GM20431 (cell line): Measurements from ENCODE around the gene GAGE1.
"Not testable (repeated sequence)": the region's sequence is repeated elsewhere in the genome, so short reads cannot be mapped to it uniquely, and the experiment has no call there.

ENCODE experiments used
- in situ Hi-C: fragments of 300-500 bp; cut with MseI, MboI; formaldehyde crosslinking; loops from one replicate; pipeline ENCODE4 v1.15.0; 2020; ENCODE audit warnings: low sequenced_read_pairs; ENCODE audit not compliant: unreplicated experiment

GAGE1 gene, protein sequence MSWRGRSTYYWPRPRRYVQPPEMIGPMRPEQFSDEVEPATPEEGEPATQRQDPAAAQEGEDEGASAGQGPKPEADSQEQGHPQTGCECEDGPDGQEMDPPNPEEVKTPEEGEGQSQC

GRCh38 chrX:49598720-49599119 lies at the start of gene GAGE1:
GAGE1 (plus strand) TSS chrX:49599020; CDS start chrX:49600175, 1,155 bp downstream.
- in situ Hi-C loops: not testable (repeated sequence)

DNA sequence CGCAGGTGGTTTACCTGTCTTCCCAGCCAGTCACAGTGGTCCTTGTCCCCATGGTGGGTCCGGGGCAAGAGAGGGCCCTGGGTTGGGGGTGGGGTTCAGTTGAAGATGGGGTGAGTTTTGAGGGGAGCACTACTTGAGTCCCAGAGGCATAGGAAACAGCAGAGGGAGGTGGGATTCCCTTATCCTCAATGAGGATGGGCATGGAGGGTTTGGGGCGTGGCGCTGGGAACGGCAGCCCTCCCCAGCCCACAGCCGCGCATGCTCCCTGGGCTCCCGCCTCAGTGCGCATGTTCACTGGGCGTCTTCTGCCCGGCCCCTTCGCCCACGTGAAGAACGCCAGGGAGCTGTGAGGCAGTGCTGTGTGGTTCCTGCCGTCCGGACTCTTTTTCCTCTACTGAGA lies 47.8 kb upstream of the GAGE1 start, which contains the start of gene GAGE12E:
Gene GAGE12E, plus strand, starts transcription at position 301 of the 400 bp plus-strand sequence. CDS start 1,155 bp downstream, outside the sequence.
- in situ Hi-C loops: not testable (repeated sequence)

DNA sequence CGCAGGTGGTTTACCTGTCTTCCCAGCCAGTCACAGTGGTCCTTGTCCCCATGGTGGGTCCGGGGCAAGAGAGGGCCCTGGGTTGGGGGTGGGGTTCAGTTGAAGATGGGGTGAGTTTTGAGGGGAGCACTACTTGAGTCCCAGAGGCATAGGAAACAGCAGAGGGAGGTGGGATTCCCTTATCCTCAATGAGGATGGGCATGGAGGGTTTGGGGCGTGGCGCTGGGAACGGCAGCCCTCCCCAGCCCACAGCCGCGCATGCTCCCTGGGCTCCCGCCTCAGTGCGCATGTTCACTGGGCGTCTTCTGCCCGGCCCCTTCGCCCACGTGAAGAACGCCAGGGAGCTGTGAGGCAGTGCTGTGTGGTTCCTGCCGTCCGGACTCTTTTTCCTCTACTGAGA lies 38.3 kb upstream of the GAGE1 start, which contains the start of gene GAGE12F:
Gene GAGE12F, plus strand, starts transcription at position 301 of the 400 bp plus-strand sequence. CDS start 1,155 bp downstream, outside the sequence.
- in situ Hi-C loops: not testable (repeated sequence)

DNA sequence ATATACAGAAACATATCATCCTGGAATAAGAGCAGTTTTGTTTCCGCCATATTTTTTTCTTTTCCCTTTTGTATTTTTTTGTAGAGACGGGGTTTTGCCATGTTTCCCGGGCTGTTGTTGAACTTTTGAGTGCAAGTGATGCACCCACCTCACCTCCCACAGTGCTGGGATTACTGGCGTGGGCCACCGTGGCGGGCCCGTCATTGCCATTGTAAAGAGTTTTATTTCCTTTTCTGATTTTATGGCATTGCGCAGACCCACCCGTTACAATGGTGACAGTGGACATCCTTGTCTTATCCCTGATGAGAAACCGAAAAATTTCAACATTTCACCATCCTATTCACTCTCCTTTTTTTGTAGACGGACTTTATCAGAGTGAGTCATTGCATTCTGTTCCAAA lies 30.1 kb upstream of the GAGE1 start:
- in situ Hi-C loops: not testable (repeated sequence)

GRCh38 chrX:49569152-49569551 lies 29.7 kb upstream of the GAGE1 start:
- in situ Hi-C loops: not testable (repeated sequence)

DNA sequence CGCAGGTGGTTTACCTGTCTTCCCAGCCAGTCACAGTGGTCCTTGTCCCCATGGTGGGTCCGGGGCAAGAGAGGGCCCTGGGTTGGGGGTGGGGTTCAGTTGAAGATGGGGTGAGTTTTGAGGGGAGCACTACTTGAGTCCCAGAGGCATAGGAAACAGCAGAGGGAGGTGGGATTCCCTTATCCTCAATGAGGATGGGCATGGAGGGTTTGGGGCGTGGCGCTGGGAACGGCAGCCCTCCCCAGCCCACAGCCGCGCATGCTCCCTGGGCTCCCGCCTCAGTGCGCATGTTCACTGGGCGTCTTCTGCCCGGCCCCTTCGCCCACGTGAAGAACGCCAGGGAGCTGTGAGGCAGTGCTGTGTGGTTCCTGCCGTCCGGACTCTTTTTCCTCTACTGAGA lies 28.7 kb upstream of the GAGE1 start, which contains the start of gene GAGE12G:
Gene GAGE12G, plus strand, starts transcription at position 301 of the 400 bp plus-strand sequence. CDS start 1,155 bp downstream, outside the sequence.
- in situ Hi-C loops: not testable (repeated sequence)

DNA sequence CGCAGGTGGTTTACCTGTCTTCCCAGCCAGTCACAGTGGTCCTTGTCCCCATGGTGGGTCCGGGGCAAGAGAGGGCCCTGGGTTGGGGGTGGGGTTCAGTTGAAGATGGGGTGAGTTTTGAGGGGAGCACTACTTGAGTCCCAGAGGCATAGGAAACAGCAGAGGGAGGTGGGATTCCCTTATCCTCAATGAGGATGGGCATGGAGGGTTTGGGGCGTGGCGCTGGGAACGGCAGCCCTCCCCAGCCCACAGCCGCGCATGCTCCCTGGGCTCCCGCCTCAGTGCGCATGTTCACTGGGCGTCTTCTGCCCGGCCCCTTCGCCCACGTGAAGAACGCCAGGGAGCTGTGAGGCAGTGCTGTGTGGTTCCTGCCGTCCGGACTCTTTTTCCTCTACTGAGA lies 19.2 kb upstream of the GAGE1 start, which contains the start of gene GAGE12H:
Gene GAGE12H, plus strand, starts transcription at position 301 of the 400 bp plus-strand sequence. CDS start 1,155 bp downstream, outside the sequence.
- in situ Hi-C loops: not testable (repeated sequence)

GRCh38 chrX:49589196-49589595 lies 9.6 kb upstream of the GAGE1 start, which contains the start of gene GAGE2A:
GAGE2A (plus strand) TSS chrX:49589496; CDS start chrX:49590651, 1,155 bp downstream.
- in situ Hi-C loops: not testable (repeated sequence)

DNA sequence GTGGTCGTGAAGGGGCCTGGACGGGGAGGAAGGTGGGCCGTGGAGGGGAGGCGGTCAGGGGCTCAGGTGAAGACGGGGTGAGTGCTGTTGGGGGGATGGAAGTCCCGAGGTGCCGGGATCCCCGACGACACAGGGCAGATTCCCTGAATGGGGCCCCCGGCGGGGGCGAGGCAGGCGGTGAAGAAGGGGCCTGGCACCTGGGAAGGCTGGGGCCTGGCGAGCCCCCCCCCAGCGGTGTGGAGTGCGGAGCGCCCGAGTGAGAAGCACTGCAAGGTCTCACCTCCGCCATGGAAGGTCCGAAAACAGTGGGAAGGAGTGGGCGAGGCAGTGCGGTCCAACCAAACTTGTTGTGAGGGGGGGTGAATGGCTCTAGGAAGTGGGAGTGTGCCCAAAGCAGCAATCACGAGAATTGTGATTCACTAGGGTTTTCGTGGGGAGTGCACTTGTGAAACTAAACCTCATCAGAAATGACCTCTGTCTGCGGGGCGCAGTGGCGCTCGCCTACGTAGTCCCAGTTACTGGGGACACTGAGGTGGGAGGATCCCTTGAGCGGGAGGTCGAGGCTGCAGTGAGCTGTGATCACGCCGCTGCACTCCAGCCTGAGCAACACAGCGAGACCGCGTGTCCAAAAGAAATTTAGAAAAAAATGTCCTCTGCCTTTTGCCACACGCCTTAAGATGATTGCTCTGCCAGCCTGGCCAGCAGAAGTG lies 8.9 kb upstream of the GAGE1 start:
- in situ Hi-C loops: not testable (repeated sequence)

- in situ Hi-C loops: not testable (repeated sequence)
These were observed 8.3 kb upstream of the GAGE1 start for GRCh38 chrX:49590488-49590887.

GRCh38 chrX:49610718-49611310 lies 12.0 kb downstream of the GAGE1 start:
- in situ Hi-C loops: no loop called here

GRCh38 chrX:49618574-49618973 lies 19.8 kb downstream of the GAGE1 start:
- in situ Hi-C loops: no loop called here

DNA sequence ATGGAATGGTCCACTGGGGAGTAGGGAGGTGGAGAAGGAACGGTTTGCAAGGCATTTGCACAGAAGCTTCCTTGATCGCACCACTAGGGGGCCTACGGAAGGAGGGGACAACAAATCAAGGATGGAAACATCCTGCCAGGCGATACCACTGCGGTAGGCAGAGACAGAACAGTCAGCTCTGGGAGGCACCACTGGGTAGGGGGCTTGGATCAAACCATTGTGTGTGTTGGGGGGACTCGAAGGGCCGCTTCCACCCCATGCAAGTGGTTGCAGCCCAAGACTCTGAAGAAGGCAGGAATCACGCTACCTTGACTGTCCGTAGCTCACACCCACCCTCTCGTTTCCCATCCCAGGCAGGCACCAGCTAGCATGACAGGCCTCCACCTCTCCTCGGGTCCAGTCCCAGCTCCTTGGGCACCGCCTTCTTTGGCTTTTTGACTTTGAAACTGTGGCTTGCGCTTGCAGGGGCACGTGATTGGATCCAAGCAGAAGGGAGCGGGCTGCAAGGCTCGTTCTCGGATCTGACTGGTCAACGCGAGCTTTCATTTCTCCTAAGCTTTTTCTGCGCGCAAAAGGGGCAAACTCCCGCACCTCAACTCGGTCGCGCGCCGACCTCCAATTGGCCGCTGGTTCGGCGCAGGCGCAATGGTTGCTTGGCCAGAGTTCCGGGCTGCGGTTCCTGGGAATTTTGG lies 28.4 kb downstream of the GAGE1 start:
- in situ Hi-C loops: no loop called here

DNA sequence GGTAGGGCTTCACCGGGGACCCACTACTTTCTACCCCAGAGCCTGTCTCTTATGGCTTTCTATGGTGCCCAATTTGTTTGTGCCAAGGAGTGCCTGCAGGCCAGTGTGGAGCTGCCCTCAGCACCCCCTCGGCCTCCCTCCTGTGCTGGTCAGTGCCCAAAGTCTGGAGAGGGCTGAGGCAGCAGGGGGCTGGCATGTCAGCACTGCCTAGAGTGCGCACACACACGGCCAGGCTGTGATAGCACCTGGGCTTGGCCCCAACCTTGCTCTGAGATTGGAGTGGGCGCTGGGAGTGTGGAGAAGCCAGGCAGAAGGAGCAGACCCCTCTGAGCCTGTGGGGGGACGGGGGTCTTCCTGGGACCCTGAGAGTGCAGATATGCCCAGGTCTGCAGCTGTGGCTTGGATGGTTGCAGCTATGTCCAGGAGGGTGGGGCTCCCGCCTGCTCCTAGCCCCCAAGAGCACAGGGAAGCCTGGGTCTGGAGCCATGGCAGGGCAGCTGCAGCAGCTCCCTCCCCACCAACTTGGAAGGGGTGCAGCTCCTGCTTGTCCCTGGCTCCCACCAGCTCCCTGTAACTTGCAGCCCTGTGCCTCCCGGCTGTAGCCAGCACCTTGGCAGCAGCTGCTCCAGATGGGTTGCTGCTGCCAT lies 46.3 kb downstream of the GAGE1 start:
- in situ Hi-C loops: no loop called here

GRCh38 chrX:49656533-49656932 lies 57.7 kb downstream of the GAGE1 start:
- in situ Hi-C loops: no loop called here
